K562 (cell line): ENCODE measurements around the gene TESK2. TPM values are rescaled to one million over a fixed set of nuclear protein-coding genes. Genes with fewer than 3 reads are reported as not detected.
A peak's percentile ranks its signal among the peaks of the same experiment; 100 is the strongest.

Experiments
- ATAC-seq: fragments of 200-7000 bp; cut with Tn5 transposase; 3 replicates; pipeline ENCODE4 v1.9.1; 2020; ENCODE audit warnings: moderate library complexity
- Bru-seq: library from RNA; stranded (reverse); fragments of 400-500 nt; gene quantifications from one replicate; lab custom pipeline; 2021; lab: Mats Ljungman, UMichigan
- BruChase-seq, 2 experiments: library from RNA; stranded (reverse); fragments of 400-500 nt; gene quantifications; one replicate each; lab custom pipeline; 2021; lab: Mats Ljungman, UMichigan
- BruUV-seq: library from RNA; stranded (reverse); fragments of 400-500 nt; replicated peaks from 2 replicates; lab custom pipeline; 2021; lab: Mats Ljungman, UMichigan
- CTCF ChIA-PET: fragments of 300-600 bp; formaldehyde crosslinking; extraction: SDS; loops from one replicate; lab custom pipeline; 2021; ENCODE audit warnings: low intra/inter-chr PET ratio; lab: Yijun Ruan, JAX
- POLR2A ChIA-PET: fragments of 300-600, 350-650 bp; sonication (Branson Sonifier 250); formaldehyde crosslinking; extraction: SDS; loops from one replicate; lab custom pipeline; 2021; ENCODE audit warnings: antibody characterized with exemption, inconsistent platforms; lab: Yijun Ruan, JAX
- DNase-seq, 4 experiments: peaks; one replicate each; pipeline versions ENCODE4 v3.0.0 to v3.0.0-alpha.2; 2011 to 2018; ENCODE audit warnings: low spot score in 3 of 4, mixed read lengths in 3 of 4; ENCODE audit errors: extremely low read depth in 1 of 4
- FAIRE-seq: peaks from 2 replicates; lab custom pipeline; 2011; peaks lifted over from hg19 to GRCh38; lab: Jason Lieb, UNC
- H2AFZ ChIP-seq: 2 replicates; pipeline ENCODE4 v1.6.0; 2011; ENCODE audit warnings: low read depth, low read length, control low read depth, inconsistent platforms
- H3K27ac ChIP-seq: fragments of 200-600 bp; 3 replicates; pipeline ENCODE4 v1.8.0; 2011; ENCODE audit warnings: low read depth, mild to moderate bottlenecking, control low read depth, inconsistent platforms, low read length, moderate library complexity, mixed read lengths; ENCODE audit errors: extremely low read depth
- H3K27me3 ChIP-seq, 2 experiments: fragments of 300-600 bp in 1 of 2; 2 replicates in 1 of 2; 3 replicates in 1 of 2; pipeline versions ENCODE4 v1.6.0 to v1.8.0; 2011; ENCODE audit warnings: inconsistent platforms in 2 of 2, low read length in 2 of 2, mild to moderate bottlenecking in 1 of 2, mixed read lengths in 1 of 2, moderate library complexity in 1 of 2; ENCODE audit not compliant: control insufficient read depth in 2 of 2, insufficient read depth in 2 of 2
- H3K36me3 ChIP-seq: fragments of 300-600 bp; 3 replicates; pipeline ENCODE4 v1.8.0; 2011; ENCODE audit warnings: mild to moderate bottlenecking, low read length, inconsistent platforms; ENCODE audit not compliant: control insufficient read depth, insufficient read depth
- H3K4me1 ChIP-seq, 2 experiments: fragments of 200-600 bp in 1 of 2; replicated peaks in 1 of 2; 2 replicates in 1 of 2; 3 replicates in 1 of 2; pipeline versions ENCODE4 v1.5.1 to v1.8.0; 2011; ENCODE audit warnings: inconsistent platforms in 2 of 2, low read length in 2 of 2, mild to moderate bottlenecking in 1 of 2, mixed read lengths in 1 of 2, moderate library complexity in 1 of 2; ENCODE audit not compliant: control insufficient read depth in 2 of 2, insufficient read depth in 2 of 2
- H3K4me2 ChIP-seq: 2 replicates; pipeline ENCODE4 v1.6.1; 2011; ENCODE audit warnings: low read length, control low read depth, inconsistent platforms, mixed read lengths; ENCODE audit not compliant: insufficient read depth
- H3K4me3 ChIP-seq: fragments of 200-600 bp; sonication (generic), shearing (Covaris generic); 2 replicates; pipeline ENCODE4 v1.5.1; 2016; ENCODE audit warnings: control low read depth, inconsistent platforms
- H3K79me2 ChIP-seq: fragments of 200-600 bp; 3 replicates; pipeline ENCODE4 v1.8.0; 2011; ENCODE audit warnings: low read length, inconsistent platforms; ENCODE audit not compliant: control insufficient read depth, insufficient read depth
- H3K9ac ChIP-seq, 2 experiments: 2 replicates each; pipeline versions ENCODE4 v1.6.0 to v1.6.1; 2011; ENCODE audit warnings: low read depth in 2 of 2, low read length in 2 of 2, control low read depth in 1 of 2, inconsistent platforms in 1 of 2, mild to moderate bottlenecking in 1 of 2, mixed read lengths in 1 of 2; ENCODE audit not compliant: insufficient read depth in 1 of 2
- H3K9me1 ChIP-seq: one replicate; pipeline ENCODE4 v1.6.0; 2011; ENCODE audit warnings: inconsistent platforms, mild to moderate bottlenecking, low read length, moderate library complexity; ENCODE audit not compliant: control insufficient read depth, insufficient read depth
- H3K9me3 ChIP-seq: replicated peaks from 2 replicates; pipeline ENCODE4 v1.5.1; 2011; ENCODE audit warnings: low read depth, low read length, inconsistent platforms; ENCODE audit not compliant: control insufficient read depth, insufficient read depth
- H4K20me1 ChIP-seq: replicated peaks from 2 replicates; pipeline ENCODE4 v1.6.1; 2011; ENCODE audit warnings: low read length, inconsistent platforms, mixed read lengths; ENCODE audit not compliant: control insufficient read depth, insufficient read depth
- CC2D1A ChIP-seq: fragments of 450-650 bp; IDR thresholded peaks from 2 replicates; pipeline ENCODE4 v1.6.1; 2017; ENCODE audit warnings: mild to moderate bottlenecking
- E2F3 ChIP-seq: fragments of 250-450 bp; sonication (Bioruptor Pico); IDR thresholded peaks from 2 replicates; pipeline ENCODE4 v1.4.0; 2020; ENCODE audit warnings: mild to moderate bottlenecking
- ESRRA ChIP-seq: fragments of 450-650 bp; IDR thresholded peaks from 2 replicates; pipeline ENCODE4 v1.6.1; 2014; ENCODE audit warnings: low read depth, mild to moderate bottlenecking, moderate library complexity, borderline replicate concordance
- HSF4 ChIP-seq: fragments of 250-450 bp; sonication (Bioruptor Pico); IDR thresholded peaks from 2 replicates; pipeline ENCODE4 v2.1.2; 2022; ENCODE audit warnings: mild to moderate bottlenecking, moderate library complexity, borderline replicate concordance
- LCOR ChIP-seq: sonication (generic); formaldehyde crosslinking; IDR thresholded peaks from 2 replicates; pipeline ENCODE4 v1.8.0; 2022; ENCODE audit warnings: mild to moderate bottlenecking, missing genetic modification reagents
- MEF2A ChIP-seq: IDR thresholded peaks from 2 replicates; pipeline ENCODE4 v1.6.1; 2011; ENCODE audit warnings: low read depth, mild to moderate bottlenecking, low read length, moderate library complexity; ENCODE audit not compliant: control insufficient read depth
- MXI1 ChIP-seq: IDR thresholded peaks from 2 replicates; pipeline ENCODE4 v1.6.1; 2011; ENCODE audit warnings: low read depth, mild to moderate bottlenecking, improper control_type of control experiment, low read length
- NCOA6 ChIP-seq: fragments of 450-650 bp; IDR thresholded peaks from 2 replicates; pipeline ENCODE4 v1.6.1; 2017; ENCODE audit warnings: mild to moderate bottlenecking
- NR0B1 ChIP-seq: fragments of 450-650 bp; IDR thresholded peaks from one replicate; pipeline ENCODE4 v1.6.1; 2018; ENCODE audit warnings: mild to moderate bottlenecking, moderate library complexity; ENCODE audit not compliant: partially characterized antibody
- TRIM28 ChIP-seq: fragments of 450-650 bp; IDR thresholded peaks from 2 replicates; pipeline ENCODE4 v1.6.1; 2017
- ZNF785 ChIP-seq: fragments of 250-450 bp; sonication (Bioruptor Pico); IDR thresholded peaks from 2 replicates; pipeline ENCODE4 v1.4.0; 2020; ENCODE audit warnings: mild to moderate bottlenecking
- WGBS: fragments of 100-300 bp; shearing (Covaris generic); methylation state at CpG from one replicate; pipeline ENCODE4 v1.1.6; 2016; ENCODE audit warnings: low coverage, mixed read lengths; ENCODE audit not compliant: insufficient coverage; ENCODE audit errors: missing lambda C conversion rate; 5-methylcytosine and 5-hydroxymethylcytosine counted together
- in situ Hi-C: fragments of 300-500 bp; cut with MboI; formaldehyde crosslinking; loops from 4 replicates; pipeline ENCODE4 v1.15.0; 2018; ENCODE audit warnings: inconsistent platforms, mixed read lengths
- intact Hi-C: fragments of 100-400 bp; cut with micrococcal nuclease; formaldehyde crosslinking; loops from 2 replicates; pipeline ENCODE4 v1.14.2; 2022
- long read RNA-seq, 3 experiments: library from polyadenylated mRNA in 2 of 3; library from RNA in 1 of 3; unstranded in 2 of 3; stranded (forward) in 1 of 3; transcript quantifications; one replicate each; pipeline ENCODE4 v2.0.0, GENCODE V29; 2019 to 2022
- polyA minus RNA-seq, 3 experiments: library from RNA; depleted of rRNA, polyadenylated mRNA; stranded (reverse); fragments of >200 nt; gene quantifications; 2 replicates each; pipeline ENCODE4 v1.2.3, GENCODE V29; 2011
- polyA plus RNA-seq, 8 experiments: library from polyadenylated mRNA; depleted of rRNA in 4 of 8; stranded (reverse) in 5 of 8; unstranded in 3 of 8; fragments of >200 nt; fragmentation: Nextera tagmentation in 2 of 8; fragmentation: Illumina TruSeq in 1 of 8; extraction: Ambion mirVana in 2 of 8; extraction: Trizol in 1 of 8; gene quantifications; 2 replicates each; pipeline versions ENCODE4 v1.2.1 to v1.2.3, GENCODE V29; 2011 to 2014; ENCODE audit warnings: inconsistent platforms in 1 of 8, missing spikeins in 1 of 8
- total RNA-seq, 7 experiments: library from RNA; depleted of rRNA in 6 of 7; stranded (reverse); fragments of >200 nt in 6 of 7; fragmentation: Illumina TruSeq in 2 of 7; extraction: Trizol in 2 of 7; gene quantifications; 2 replicates each; pipeline versions ENCODE4 v1.2.1 to v1.2.3, GENCODE V29; 2011 to 2021; ENCODE audit warnings: low replicate concordance in 1 of 7
- TF ChIP-seq, protein P1 (sequence below): sonication (generic); formaldehyde crosslinking; IDR thresholded peaks from 2 replicates; pipeline ENCODE4 v1.8.0; 2022; ENCODE audit warnings: mild to moderate bottlenecking, missing genetic modification reagents
- TF ChIP-seq, protein P2 (sequence below): fragments of 250-450 bp; sonication (Bioruptor Pico); IDR thresholded peaks from 2 replicates; pipeline ENCODE4 v1.8.0; 2021; ENCODE audit warnings: moderate library complexity, mild to moderate bottlenecking, inconsistent platforms

Gene TESK2
- total RNA-seq (2011; cell fraction: chromatin; rRNA removed; ENCODE audit: low replicate concordance): 4.4 and 6.0 TPM in 2 replicates
- total RNA-seq (2011; cell fraction: nucleolus; rRNA removed): 2.6 and 3.8 TPM in 2 replicates
- 4.8 and 6.3 TPM in 2 replicates for total RNA-seq (2011; cell fraction: nucleoplasm; rRNA removed)
- total RNA-seq (2014; rRNA removed) (3.0 and 3.1 TPM in 2 replicates), total RNA-seq (2014; rRNA removed; fragmentation: Illumina TruSeq; extraction: Trizol) (2.7 and 3.2 TPM in 2 replicates), total RNA-seq (2015; rRNA removed; fragmentation: Illumina TruSeq; extraction: Trizol) (4.9 and 5.3 TPM in 2 replicates), total RNA-seq (2021) (3.3 and 3.7 TPM in 2 replicates), polyA plus RNA-seq (2011; rRNA removed) (1.0 and 3.7 TPM in 2 replicates), polyA plus RNA-seq (2014; fragmentation: Illumina TruSeq; extraction: Trizol) (4.3 and 4.7 TPM in 2 replicates), polyA plus RNA-seq (2014; fragmentation: Nextera tagmentation; extraction: Ambion mirVana) (1 to 10 TPM; 1.6 to 1.9 TPM), polyA plus RNA-seq (2014; rRNA removed) (3.7 TPM in 2 replicates), polyA minus RNA-seq (2011; rRNA and poly(A)+ RNA removed) (0.93 and 2.3 TPM in 2 replicates), Bru-seq, nascent RNA (percentile 47 among the genes with signal in this experiment), BruChase-seq, experiment 1, labeled RNA remaining after a 2-hour chase (percentile 50 among the genes with signal in this experiment), BruChase-seq, experiment 2, labeled RNA remaining after a 6-hour chase (percentile 54 among the genes with signal in this experiment)
- polyA plus RNA-seq (2011; cell fraction: cytosol; rRNA removed): 0.94 and 3.0 TPM in 2 replicates
- 1.9 and 6.1 TPM in 2 replicates for polyA plus RNA-seq (2011; cell fraction: nucleus; rRNA removed)
- polyA plus RNA-seq (2012): 6.1 and 11.5 TPM in 2 replicates
- polyA minus RNA-seq (2011; cell fraction: cytosol; rRNA and poly(A)+ RNA removed): 1.2 and 2.2 TPM in 2 replicates
- polyA minus RNA-seq (2011; cell fraction: nucleus; rRNA and poly(A)+ RNA removed): 0.78 and 1.3 TPM in 2 replicates
- long read RNA-seq, experiment 1, partial matches to known transcripts: 3 of 6 reads
- long read RNA-seq, experiment 1, other reads (novel, unspliced or antisense): 1 of 6 reads
- long read RNA-seq, experiment 2, partial matches to known transcripts: 1 of 2 reads
- long read RNA-seq, experiment 2, other reads (novel, unspliced or antisense): 0 of 2 reads
- long read RNA-seq, experiment 3, partial matches to known transcripts: 0 of 2 reads
- long read RNA-seq, experiment 3, other reads (novel, unspliced or antisense): 1 of 2 reads

DNA sequence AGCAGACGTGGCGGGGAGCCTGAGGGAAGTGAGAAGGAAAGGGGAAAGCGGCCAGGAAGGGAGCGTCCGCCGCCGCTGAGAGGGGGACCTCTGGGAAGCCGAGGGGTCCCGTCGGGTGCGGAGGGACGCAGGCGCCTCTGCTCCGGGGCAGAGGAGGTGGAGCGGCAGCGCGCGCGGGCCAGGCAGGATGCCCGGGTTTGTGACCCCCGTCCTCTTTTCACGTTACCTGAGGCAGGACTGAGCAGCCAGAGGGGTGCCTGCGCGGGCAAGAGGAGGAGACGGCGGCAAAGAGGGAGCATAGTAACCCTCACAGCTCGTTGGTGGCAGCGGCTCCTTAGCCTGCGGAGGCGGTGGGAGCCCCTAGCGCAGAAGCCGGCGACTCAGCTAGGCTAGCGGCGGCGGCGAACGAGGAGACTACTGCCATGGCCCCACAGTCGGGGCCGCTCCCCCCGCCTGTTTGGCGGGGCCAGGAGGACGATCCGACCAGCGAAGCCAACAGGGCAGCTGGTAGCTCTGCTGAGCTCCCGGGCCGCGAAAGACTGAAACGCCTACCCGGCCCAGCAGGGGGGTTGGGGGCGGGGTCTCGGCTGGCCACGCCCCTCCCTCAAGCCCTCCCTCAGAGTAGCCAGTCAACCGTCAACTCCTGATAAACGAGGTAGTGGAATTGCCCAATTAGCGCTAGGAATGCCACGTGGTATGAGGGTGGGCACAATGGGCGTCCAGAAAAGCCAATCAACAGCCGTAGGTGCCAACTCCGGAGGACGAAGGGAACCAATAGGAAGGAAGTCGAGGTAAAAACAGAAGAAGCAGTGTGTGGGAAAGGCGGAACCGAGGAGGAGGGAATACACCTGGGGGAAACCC is at the start of gene TESK2:
Gene TESK2 (minus strand): TSS at position 538 of the 861 bp plus-strand sequence. CDS start 33,378 bp downstream, outside the sequence.
- Histone ChIP-seq H3K36me3 (no peaks in the 10 kb centered on the region), H2AFZ (peak within 1 kb of the TSS; percentile 77), H3K9ac (peak within 1 kb of the TSS; percentile 64 to 93), H3K9me3 (peaks cover 4% of the 10 kb centered on the region; the same call in 1 of the 2 replicates), H3K27me3 (no peaks in the 10 kb centered on the region), H4K20me1 (no peaks in the 10 kb centered on the region), H3K79me2 (no peaks in the 10 kb centered on the region), H3K9me1 (no peaks in the 10 kb centered on the region), H3K4me1 (peaks cover 9 to 20% of the 10 kb centered on the region in 2 experiments; a peak in 4 of 5 replicates), H3K4me3 (peak within 1 kb of the TSS; percentile 57), H3K4me2 (peak within 1 kb of the TSS; percentile 77), H3K27ac (peak within 1 kb of the TSS; percentile 52)
- ChIA-PET CTCF (interaction anchor here (0.7 to 5.8 kb wide), 4 partner anchors 131 to 477 kb away, joined by 3 to 106 read pairs (median 13); partner anchors contain the start of gene TMEM69), POLR2A (interaction anchor here (0.6 to 1.9 kb wide), 16 partner anchors 9 to 868 kb away, joined by 3 to 18 read pairs (median 4); partner anchors contain the start of genes CCDC163, MMACHC and PRDX1)
- FAIRE-seq: peak; percentile 87
- peak; percentile 89 to 95 (median 92) for DNase-seq
- in situ Hi-C loops: loop anchor here (5.0 to 10.0 kb wide), 3 partner anchors 144 to 686 kb away; partner anchors contain the start of genes BTBD19, DYNLT4, HECTD3 and PLK3
- BruUV-seq: no TSS peak
- intact Hi-C loops: loop anchor here (5.0 kb wide), 2 partner anchors 149 to 759 kb away; partner anchors contain the start of genes MUTYH, RNU5D-1 and TOE1
- 39% methylated on average over 57 of the region's 64 CpGs for WGBS
- ATAC-seq: peak; percentile 93
- no peak for TF ChIP-seq ZNF785 (CRISPR knock-in tag)
- no peak for TF ChIP-seq NCOA6
- no peak for TF ChIP-seq HSF4 (CRISPR knock-in tag)
- 0 out of 2 replicates have a peak, but pooled peaks have one; percentile 23 for TF ChIP-seq E2F3 (CRISPR knock-in tag)
- TF ChIP-seq MEF2A: no peak
- TF ChIP-seq TRIM28: peak; percentile 26; the same call in 1 of the 2 replicates
- no peak for TF ChIP-seq ESRRA
- TF ChIP-seq NR0B1: no peak
- no peak for TF ChIP-seq MXI1
- TF ChIP-seq CC2D1A: peak; percentile 86; the same call in 1 of the 2 replicates
- TF ChIP-seq, protein P1, sequence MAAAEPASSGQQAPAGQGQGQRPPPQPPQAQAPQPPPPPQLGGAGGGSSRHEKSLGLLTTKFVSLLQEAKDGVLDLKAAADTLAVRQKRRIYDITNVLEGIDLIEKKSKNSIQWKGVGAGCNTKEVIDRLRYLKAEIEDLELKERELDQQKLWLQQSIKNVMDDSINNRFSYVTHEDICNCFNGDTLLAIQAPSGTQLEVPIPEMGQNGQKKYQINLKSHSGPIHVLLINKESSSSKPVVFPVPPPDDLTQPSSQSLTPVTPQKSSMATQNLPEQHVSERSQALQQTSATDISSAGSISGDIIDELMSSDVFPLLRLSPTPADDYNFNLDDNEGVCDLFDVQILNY (CRISPR knock-in tag): no peak
- TF ChIP-seq, protein P2, sequence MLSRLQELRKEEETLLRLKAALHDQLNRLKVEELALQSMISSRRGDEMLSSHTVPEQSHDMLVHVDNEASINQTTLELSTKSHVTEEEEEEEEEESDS: no peak
- peak; percentile 56; the same call in 1 of the 2 replicates for TF ChIP-seq LCOR (CRISPR knock-in tag)
